A673 (cell line): Measurements from ENCODE around the gene DNAJC30.

Experiments
- CTCF ChIP-seq: fragments of 300-800, 200-600 bp; sonication (generic); conservative IDR thresholded peaks from 2 replicates; pipeline ENCODE4 v1.5.1; 2017; ENCODE audit warnings: low read depth, mild to moderate bottlenecking, antibody characterized with exemption, low read length, moderate library complexity, mixed read lengths
- EZH2 ChIP-seq: fragments of 200-600 bp; sonication (generic); IDR thresholded peaks from 2 replicates; pipeline ENCODE4 v1.6.1; 2017; ENCODE audit warnings: borderline replicate concordance, low read depth, mild to moderate bottlenecking, mixed read lengths, antibody characterized with exemption, low read length; ENCODE audit not compliant: poor library complexity, severe bottlenecking

- no peak for TF ChIP-seq EZH2
- TF ChIP-seq CTCF, result no peak
Observed at GRCh38 chr7:73700581-73701134, 17.4 kb upstream of the DNAJC30 start.
